Activated CD8-positive, alpha-beta memory T cell treated with anti-CD3 and anti-CD28 coated beads, Interleukin-2, amount 50 U/mL, for 1 hour (primary cell): ENCODE measurements around the gene SATB1.
"Not testable (repeated sequence)": the region's sequence is repeated elsewhere in the genome, so short reads cannot be mapped to it uniquely, and the experiment has no call there.

ENCODE experiments used
- DNase-seq: peaks from one replicate; pipeline ENCODE4 v3.0.0-alpha.2; 2020; ENCODE audit errors: extremely low read depth

SATB1 gene

DNA sequence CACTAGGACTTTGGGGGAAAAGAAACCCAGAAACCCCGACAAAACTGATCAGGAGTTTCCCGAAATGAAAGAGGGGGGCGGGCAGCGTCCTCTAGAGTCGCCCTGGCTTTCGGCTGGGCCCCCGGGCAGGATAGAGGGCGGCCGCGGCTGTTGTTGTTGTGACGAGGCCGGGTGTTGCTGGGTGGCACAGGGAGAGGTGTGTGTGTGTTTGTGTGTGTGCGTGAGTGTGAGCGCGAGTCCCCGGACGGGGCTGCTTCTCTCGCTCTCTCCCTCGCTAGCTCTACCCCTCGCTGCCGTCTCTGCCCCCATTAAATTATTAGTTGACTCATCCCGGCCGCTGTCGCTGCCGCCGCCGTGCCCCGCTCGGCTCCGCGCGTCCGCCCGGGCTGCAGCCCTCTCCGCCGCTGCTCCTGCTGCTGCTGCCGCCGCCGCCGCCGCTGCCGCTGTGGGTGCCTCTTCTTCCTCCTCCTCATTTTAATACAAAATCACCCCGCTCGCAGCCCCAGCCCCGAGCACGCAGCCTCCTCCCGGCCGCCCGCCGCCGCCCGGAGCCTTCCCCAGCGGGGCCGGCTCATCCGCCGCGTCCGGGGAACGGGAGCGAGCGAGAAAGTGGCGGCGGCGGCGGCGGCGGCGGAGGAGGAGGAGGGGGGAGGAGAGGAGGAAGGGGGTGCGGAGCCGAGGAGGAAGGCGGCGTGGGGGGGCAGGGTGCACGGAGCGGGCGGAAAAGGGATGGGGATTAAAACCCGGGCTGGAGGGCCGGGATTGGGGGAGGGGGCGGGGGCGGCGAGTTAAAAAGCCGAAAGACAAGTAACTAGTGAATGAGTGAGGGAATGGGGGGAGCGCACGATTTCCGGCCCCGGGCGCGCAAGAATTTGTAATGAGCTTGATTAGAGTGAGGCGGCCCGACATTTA lies at the start of gene SATB1:
TSS of gene SATB1 (minus strand) at position 611 of the 912 bp plus-strand sequence. CDS start 4,372 bp downstream, outside the sequence.
- DNase-seq: no peak

DNA sequence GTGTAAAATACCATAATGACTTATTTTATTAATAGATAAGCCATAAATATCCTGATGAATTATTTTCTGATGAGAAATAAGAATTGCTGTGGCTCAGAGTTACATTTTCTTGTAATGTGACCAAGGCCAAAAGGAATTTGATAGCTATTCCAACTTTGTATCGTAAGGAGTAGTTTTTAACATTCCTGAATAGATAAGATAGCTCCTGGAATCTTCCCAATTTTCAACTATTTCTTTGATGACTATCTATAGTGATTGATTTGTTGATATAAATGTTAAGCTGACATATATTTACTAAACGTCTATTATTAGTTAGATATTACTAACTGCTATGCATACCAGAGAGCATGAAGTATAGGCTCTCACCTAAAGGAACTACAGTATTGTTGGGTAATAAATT lies 49.1 kb upstream of the SATB1 start:
- DNase-seq: no peak

DNA sequence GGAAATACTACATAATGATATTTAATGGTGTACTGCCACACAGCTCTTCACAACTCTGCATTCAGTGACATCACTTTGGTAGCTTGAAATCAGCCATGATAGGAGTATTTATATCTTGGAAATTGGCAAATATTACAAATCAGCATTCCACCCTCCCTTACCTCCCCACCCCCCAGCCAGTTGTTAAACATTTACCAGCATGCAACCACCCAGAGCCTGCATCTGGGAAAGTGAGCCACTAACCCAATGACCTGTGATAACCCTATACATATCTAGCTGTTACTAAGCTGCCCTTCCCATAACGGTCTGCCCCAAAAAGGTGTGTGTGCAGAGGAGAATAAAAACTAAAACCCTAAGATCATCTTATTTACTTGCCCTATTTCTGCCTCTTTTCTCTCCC lies 44.6 kb upstream of the SATB1 start:
- DNase-seq: no peak

DNA sequence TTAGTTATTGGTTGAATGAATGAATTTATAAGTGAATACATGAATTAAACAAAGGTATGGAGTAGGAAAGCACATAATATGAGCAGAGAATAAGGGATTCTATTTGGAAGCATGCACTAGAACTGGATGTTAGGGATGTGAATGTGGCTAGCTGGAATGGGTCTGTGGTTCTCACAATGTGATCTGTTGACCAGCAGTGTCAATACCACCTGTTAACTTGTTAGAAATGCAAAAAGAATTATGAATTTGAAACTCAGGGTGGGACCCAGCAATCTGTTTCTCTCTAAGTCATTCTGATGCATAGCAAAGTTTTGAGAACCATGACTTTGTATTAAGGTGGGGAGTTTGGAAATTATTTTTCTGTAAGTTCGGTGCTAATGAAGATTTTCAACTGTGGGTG lies 41.0 kb upstream of the SATB1 start:
- no peak for DNase-seq

DNA sequence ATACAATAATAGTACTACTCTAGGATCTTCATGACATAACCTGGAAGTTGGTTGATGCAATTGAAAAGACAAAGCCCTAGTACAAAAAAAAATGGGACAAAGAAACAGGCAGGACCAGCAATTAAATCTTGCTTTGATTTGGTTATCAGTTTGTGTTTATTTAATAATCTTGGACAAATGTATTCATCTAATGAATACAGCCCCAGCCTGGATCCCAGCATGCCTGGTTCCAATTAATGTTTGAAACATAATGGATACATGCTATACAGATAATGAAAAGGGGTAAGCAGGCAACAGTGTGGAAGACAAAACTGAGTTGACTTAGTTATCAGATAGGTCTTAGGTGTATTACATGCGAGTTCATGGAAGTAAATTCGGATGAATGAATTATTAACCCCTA lies 29.6 kb upstream of the SATB1 start:
- DNase-seq: no peak

DNA sequence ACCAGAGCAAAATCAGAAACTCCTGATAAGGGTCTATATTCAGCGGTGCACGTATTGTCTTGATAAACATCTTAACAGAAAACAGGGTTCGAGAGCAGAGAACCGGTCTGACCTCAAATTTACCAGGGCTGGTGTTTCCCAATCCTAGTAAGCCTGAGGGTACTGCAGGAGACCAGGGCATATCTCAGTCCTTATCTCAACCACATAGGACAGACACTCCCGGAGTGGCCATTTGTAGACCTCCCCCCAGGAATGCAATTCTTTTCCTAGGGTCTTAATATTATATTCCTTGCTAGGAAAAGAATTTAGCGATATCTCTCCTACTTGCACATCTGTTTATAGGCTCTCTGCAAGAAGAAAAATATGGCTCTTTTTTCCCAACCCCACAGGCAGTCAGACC lies 24.5 kb upstream of the SATB1 start:
- DNase-seq: not testable (repeated sequence)

DNA sequence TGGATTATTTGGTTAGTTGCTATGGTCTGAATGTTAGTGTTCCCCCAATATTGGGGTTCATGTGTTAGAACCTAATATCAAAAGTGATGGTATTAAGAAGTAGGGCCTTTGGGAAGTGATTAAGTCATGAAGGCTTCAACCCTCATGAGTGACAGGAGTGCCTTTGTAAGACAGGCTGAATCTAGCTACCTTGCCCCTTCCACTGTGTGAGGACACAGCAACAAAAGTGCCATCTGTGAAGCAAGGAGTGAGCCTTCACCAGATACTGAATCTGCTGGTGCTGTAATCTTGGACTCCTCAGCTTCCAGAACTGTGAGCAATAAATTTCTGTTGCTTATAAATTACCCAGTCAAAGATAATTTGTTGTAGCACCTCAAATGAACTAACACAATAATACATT lies 22.6 kb upstream of the SATB1 start:
- no peak for DNase-seq

DNA sequence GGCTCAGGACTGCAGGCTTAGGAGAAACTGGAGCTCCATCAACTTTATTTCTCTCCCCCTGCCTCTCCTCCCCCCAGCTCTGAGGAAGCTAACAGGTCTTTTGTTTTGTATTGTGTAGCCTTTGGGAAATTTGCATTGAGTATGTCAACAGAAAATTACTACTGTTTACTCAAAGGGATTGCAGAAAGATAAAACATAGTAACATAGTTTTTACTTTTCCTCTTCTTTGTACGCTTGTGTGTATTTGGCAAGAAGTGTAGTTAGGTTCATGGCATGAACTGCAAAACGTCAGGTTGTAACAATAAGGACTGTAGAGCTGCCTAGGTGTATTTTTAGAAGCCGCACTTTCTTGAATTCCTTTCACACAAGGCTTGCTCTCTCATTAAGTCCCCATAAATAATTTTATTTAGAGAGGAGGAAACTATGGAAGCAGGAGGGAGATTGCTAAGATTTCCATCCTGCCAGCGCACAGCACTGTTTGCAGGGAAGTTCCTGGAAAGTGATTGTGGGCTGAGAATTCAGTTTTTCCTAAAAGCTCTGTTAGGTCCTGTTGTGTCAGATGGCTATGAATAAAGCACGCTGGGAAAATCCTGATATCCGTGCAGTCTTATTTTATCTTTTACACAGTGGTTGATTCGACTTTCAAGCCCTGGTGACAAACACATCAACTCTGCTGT lies 21.1 kb upstream of the SATB1 start:
- no peak for DNase-seq

DNA sequence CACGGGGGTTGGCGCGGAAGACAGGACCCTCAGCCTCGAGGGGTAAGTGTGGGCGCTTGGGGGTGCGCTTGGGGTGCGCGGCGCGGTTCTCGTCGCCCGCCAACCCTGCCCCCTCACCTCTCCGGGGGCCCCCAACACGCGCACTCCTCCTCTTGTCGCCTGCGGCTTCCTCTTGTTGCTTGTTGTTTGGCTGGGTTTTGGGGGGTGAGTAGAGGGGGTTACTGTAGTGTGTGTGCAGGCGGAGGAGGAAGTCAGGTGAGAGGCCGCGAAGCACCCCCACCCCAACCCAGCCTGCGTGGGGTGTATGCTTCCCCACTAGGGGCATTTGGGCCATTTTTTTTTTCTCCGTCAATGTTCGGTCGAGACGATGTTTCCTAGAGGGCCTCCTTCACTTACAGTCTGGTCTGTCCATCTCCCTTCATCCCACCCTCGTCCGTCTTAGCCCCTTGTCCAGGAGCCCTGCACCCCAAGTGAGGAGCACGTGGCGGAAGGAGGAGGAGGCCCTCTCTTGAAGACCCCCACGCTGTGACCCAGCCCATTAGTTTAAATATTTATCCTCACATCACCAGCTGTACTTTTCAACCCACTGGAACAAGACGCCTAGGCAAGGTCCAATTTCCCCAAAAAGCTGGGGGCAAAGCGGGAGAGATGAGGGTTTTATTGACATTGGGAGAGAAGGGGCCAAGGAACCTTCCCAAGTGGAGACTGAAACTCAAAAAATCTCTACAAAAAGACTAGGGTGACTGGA lies 20.4 kb upstream of the SATB1 start:
- peak; percentile 89 for DNase-seq

DNA sequence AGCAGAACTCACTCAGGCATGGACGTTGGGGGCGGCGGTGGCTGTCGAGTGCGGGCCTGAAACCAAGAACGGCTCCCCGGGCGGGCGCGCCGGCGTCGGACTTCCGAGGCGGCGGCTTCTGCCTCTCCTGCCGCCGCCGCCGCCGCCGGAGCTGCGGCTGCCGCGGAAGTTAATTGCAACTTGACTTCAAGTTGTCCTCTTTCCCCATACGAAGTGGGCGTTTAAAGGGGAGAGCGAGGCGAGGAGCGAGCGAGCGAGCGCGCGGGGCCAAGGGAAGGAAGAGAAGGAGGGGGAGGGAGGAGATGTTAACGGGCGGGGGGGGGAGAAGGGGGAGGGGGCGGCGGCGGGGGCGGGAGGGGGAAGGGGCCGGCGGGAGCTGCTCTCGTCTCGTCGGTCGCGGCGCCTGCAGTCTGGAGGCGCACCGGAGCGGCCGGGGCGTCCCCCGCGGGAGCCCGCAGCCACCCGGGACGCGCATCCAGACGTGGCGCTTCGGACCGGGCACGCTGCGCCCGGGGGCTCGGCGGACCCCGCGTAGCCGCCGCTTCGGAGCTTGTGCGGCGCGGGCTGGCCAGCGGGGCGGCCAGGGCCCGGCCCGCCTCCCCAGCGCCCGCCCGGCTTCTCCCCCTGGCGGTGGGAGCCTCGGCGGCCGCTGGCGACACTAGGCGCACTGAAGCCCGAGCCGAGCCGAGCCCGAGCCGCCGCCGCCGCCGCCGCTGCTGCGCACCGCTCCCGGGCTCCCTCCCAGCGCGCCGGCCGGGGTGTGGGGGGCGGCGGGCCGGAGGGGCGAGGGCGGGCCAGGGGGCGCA lies 19.7 kb upstream of the SATB1 start:
- DNase-seq: no peak

DNA sequence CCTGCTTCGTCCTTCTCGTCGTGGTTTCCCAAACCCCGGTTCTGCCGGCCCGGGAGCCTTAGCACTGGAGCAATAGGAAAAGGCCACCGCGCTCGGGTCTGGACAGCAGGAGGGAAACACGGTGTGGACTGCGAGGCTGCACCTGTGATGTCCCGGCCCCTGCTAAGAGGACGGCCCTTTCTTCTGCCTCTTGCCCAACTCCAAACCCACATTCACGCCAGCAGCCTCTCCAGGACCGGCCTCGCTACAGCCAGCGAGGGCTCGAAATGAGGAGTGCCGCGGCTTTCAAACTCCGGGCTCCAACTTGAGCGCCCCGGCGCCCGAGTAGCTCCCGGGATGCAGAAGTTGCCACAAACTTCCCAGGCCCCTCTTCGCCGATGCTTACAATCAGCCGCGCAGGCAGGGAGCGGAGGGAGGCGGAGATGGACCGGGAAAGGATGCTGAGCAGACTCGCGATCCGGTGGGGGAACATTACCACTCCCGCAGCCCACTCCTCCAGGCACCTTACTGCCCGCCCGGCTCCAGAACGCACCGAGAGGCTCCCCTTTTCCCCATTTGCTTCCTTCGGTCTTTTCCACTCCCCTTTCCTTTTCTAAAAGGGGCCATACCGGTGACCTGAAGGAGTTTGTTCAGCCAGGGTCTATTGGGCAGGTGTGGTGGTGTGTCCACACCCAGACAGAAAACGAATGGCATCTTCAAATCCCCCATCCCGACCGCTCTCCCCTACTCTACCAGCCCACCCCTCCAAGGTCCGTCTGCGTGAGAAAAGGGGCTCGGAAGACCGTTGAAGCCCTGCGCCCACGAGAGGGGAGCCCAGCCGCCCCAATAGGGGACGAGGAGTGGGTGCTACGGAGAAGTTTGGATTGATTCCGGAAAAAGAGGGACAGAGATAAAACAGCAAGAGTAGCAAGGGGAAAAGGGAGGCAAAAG lies 18.8 kb upstream of the SATB1 start:
- DNase-seq: no peak

DNA sequence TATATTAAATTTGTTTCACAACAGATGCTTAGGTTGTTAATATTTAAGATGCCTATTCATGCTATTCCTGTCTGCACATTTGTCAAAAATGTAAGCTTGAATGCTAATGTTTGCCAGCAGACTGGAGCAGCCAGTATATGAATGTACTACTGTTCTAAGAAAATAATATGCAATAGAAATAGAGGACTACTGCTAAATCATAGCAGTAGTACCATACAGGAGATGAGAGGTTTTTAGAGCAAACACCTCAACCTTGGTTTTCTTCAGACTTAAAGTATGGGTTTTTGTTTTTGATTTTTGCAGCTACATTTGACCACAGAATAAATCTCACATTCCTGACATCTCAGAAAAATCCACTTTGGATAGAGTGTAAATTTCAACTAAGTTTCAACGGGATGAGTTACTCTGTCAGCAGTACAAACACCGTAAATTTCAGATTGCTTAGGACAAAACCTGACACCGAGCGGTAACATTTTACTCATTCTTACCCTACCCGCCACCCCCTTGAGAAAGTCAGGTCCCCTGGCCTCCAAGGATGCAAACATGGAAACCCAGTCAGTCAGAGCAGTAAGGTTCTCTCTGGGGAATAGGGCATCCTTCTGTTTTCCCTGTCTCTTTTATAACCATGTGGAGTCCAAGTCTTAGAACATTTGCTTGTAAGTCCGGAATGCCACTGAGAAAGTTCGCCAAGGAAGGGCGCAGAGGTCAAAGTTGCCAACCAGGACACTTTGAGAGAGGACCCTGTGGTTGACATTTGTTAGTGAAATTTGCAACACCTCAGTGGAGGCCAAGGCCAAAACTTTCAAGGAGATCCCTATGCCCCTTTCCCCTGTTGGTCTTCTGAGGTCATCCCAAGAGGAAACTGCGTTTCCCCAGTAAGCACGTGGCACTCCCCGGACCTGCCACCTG lies 17.9 kb upstream of the SATB1 start:
- DNase-seq: no peak

DNA sequence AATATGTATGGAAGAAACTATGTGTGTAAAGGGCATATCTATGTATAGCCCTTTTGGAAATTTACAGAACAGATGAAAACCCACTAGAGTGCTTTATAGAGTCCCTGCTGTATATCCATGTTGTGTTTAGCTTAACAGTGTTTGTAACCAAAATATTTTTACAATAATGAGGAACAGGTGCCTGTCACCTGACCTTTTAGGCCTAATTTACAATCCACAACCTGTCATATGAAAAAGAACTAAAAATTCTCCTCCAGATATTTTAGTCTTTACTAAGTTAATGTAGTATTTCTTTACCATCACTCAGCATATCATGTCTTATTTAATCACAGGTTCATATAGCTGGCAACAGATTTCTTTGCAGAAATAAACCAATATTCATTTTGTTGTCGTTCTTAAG lies 16.4 kb upstream of the SATB1 start:
- no peak for DNase-seq

DNA sequence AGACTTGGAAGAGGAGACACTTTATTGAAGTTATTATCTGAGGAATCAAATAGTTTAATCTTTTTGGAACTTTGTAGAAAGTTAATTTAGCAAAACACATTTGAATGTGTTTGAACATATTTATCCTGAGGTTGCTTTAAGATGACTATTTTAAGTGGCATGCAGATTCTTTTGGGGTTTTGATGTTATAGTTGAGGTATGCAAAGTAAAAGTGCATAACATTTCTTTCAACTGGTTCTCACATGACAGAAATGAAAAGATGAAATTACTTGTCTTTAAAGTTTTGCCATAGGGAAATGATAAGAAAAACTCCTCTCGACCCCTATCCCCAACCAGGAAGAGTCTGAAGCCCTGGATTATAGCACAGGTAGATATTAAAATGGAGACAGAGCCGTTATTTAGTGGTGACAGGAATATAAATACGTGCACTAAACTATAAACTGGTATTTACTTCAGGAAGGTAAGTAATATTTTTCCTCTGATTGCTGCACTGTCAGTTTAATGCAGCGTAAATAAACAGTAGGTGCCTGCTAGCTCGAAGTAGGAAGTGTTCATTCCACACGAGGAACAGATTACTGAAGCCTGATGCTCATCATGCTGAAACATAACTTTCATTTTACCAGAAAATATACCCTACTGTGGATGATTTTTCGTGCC lies 15.1 kb upstream of the SATB1 start:
- no peak for DNase-seq

DNA sequence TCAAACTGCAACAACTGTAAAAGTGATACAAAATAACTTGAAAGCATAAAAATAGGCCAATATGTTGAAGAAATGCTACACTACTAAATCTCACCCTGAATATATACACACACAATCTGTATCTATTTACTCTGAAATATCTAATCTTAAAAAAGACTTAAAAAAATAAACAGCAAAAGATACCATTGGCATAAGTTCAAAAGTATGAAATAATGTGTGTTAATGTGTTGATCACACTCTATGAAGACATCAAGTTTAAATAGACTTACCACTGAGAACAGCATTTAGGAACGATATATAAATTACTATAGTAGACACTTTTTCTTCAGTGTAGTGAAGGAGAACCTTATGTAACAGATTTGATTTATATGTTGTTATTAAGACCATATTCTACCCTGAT lies 14.1 kb upstream of the SATB1 start:
- DNase-seq: no peak

DNA sequence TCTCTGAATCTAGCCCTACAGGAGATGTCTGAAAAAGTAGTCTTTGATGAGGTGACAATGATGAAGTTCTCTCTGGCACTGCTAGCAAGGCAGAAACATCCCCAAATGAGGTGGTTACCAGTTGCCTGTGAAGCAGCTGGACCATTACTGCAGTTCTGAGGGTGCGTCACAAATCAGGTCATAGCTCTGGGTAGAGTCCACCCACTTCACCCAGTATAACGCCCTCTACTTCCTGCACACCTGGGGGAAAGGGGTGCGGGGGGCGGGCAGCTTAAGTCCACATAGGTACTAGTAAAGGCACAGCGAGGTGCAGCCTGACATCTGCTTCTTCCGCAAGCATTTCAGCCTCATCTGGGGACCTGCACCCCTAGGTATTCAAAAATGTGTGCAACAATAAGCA lies 13.4 kb upstream of the SATB1 start:
- DNase-seq: no peak

DNA sequence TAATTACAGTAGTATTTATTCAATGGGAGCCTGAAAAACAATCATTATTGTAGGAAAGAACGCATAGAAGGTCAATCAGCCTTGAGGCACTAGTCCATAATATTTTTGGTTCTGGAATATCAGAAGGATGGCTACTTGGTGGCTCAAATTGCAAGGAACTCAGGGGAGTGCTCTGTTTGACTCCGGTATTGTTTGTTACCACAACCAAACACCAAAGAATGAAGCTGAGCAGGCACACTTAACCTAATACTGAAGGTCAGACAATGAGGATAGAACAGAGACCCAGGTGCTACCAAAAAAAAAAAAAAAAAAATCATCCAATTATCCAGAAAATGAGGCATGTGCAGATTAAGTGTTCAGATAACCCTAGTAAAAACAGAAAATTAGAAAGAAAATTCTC lies 11.1 kb upstream of the SATB1 start:
- DNase-seq: no peak

DNA sequence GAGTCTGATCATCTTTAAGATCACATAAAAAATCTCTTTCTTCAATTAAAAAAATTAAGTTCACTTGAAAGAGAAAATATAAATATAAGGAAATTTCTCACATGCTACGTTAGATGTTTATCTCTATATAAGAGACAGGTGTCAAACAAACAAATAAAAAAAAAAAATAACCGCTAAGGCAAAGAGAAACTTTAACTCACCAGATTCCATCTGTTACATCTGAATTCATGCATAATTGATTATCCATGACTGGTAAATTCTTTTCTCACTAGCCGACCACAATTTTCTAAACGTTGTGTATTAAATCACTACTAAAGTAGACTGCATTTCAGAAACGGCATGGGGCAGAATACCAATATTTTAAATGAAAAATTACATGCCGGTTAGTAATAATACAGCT lies 9.6 kb upstream of the SATB1 start:
- DNase-seq: no peak

DNA sequence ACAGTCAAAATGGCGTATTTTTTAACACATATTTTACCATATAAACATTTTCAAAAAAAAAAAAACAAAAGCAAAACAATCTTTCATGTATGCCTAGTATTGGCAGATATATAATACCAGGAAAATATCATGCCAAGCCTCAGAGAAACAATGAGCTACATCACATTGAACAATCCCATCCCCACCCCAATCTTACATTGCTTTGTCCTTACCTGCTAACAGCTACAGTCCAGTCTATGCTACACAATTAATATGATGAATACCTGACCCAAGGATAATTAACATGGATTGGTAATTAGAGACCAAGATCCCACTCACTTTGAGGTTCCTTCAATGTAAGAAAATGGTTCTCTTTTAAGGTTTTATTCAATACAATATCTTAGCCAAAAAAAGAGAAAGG lies 7.6 kb upstream of the SATB1 start:
- DNase-seq: no peak
